GM12878 (cell line): Measurements from ENCODE around the gene PNMT. TPM values are rescaled to one million over a fixed set of nuclear protein-coding genes. Genes with fewer than 3 reads are reported as not detected.

Source experiments
- ATAC-seq: fragments of 200-7000 bp; cut with Tn5 transposase; 3 replicates; pipeline ENCODE4 v1.9.1; 2020; ENCODE audit warnings: mild to moderate bottlenecking, moderate library complexity
- BruUV-seq: library from RNA; stranded (reverse); fragments of 400-500 nt; replicated peaks from 2 replicates; lab custom pipeline; 2021; lab: Mats Ljungman, UMichigan
- CTCF ChIA-PET: fragments of 300-600 bp; sonication (Branson Sonifier 250); formaldehyde crosslinking; extraction: SDS; loops from one replicate; lab custom pipeline; 2021; ENCODE audit warnings: inconsistent platforms; lab: Yijun Ruan, JAX
- POLR2A ChIA-PET: fragments of 350-600 bp; formaldehyde crosslinking; extraction: SDS; loops from one replicate; lab custom pipeline; 2021; ENCODE audit warnings: inconsistent platforms; lab: Charles Lee
- RAD21 ChIA-PET: fragments of 300-600 bp; sonication (Branson Sonifier 250); formaldehyde crosslinking; loops from one replicate; lab custom pipeline; 2023; ENCODE audit warnings: antibody characterized with exemption; ENCODE audit not compliant: unreplicated experiment; lab: Charles Lee
- SMC1A ChIA-PET: fragments of 300-600 bp; sonication (Branson Sonifier 250); formaldehyde crosslinking; loops from one replicate; lab custom pipeline; 2023; ENCODE audit not compliant: unreplicated experiment, uncharacterized antibody; lab: Charles Lee
- DNase-seq: peaks from one replicate; pipeline ENCODE4 v3.0.0-alpha.2; 2011; ENCODE audit warnings: low read depth, low spot score
- FAIRE-seq: peaks from 3 replicates; lab custom pipeline; 2011; peaks lifted over from hg19 to GRCh38; lab: Jason Lieb, UNC
- H2AFZ ChIP-seq: 2 replicates; pipeline ENCODE4 v1.6.0; 2011; ENCODE audit warnings: low read depth, low read length, control low read depth; ENCODE audit not compliant: control insufficient read depth
- H3K27ac ChIP-seq: 2 replicates; pipeline ENCODE4 v1.5.1; 2011; ENCODE audit warnings: control low read depth; ENCODE audit not compliant: control insufficient read depth, insufficient read depth
- H3K27me3 ChIP-seq, 2 experiments: replicated peaks in 1 of 2; 2 replicates each; pipeline versions ENCODE4 v1.6.0 to v1.6.1; 2011; ENCODE audit warnings: low read length in 1 of 2; ENCODE audit not compliant: control insufficient read depth in 2 of 2, insufficient read depth in 2 of 2
- H3K36me3 ChIP-seq, 2 experiments: 2 replicates each; pipeline ENCODE4 v1.5.1; 2011; ENCODE audit warnings: low read length in 1 of 2; ENCODE audit not compliant: control insufficient read depth in 2 of 2, insufficient read depth in 2 of 2
- H3K4me1 ChIP-seq: 2 replicates; pipeline ENCODE4 v1.6.1; 2011; ENCODE audit warnings: mild to moderate bottlenecking, low read length, moderate library complexity, mixed read lengths; ENCODE audit not compliant: control insufficient read depth, insufficient read depth
- H3K4me2 ChIP-seq: 2 replicates; pipeline ENCODE4 v1.6.0; 2011; ENCODE audit warnings: control low read depth; ENCODE audit not compliant: control insufficient read depth, insufficient read depth
- H3K4me3 ChIP-seq: fragments of 200-600 bp; sonication (generic); 2 replicates; pipeline ENCODE4 v1.5.1; 2016
- H3K79me2 ChIP-seq: 2 replicates; pipeline ENCODE4 v1.6.0; 2011; ENCODE audit warnings: low read length; ENCODE audit not compliant: control insufficient read depth, insufficient read depth
- H3K9ac ChIP-seq: 2 replicates; pipeline ENCODE4 v1.8.0; 2011; ENCODE audit warnings: low read length, control low read depth, mixed read lengths; ENCODE audit not compliant: control insufficient read depth, insufficient read depth
- H3K9me3 ChIP-seq: replicated peaks from 3 replicates; pipeline ENCODE4 v1.5.1; 2011; ENCODE audit warnings: mild to moderate bottlenecking, low read length; ENCODE audit not compliant: control insufficient read depth, insufficient read depth
- H4K20me1 ChIP-seq: 2 replicates; pipeline ENCODE4 v1.6.0; 2011; ENCODE audit not compliant: control insufficient read depth, insufficient read depth
- BHLHE40 ChIP-seq, 2 experiments: fragments of 450-650 bp in 1 of 2; IDR thresholded peaks; 2 replicates each; pipeline ENCODE4 v1.6.1; 2011 to 2017; ENCODE audit warnings: low read depth in 2 of 2, borderline replicate concordance in 1 of 2, improper control_type of control experiment in 1 of 2, low read length in 1 of 2, mild to moderate bottlenecking in 1 of 2
- HSF1 ChIP-seq: fragments of 150-350 bp; IDR thresholded peaks from 2 replicates; pipeline ENCODE4 v1.6.1; 2014; ENCODE audit warnings: mild to moderate bottlenecking, low read depth, low read length
- KAT2A ChIP-seq: conservative IDR thresholded peaks from 2 replicates; pipeline ENCODE4 v1.6.1; 2011; ENCODE audit warnings: low read depth, low read length; ENCODE audit not compliant: control insufficient read depth
- NR2C1 ChIP-seq: fragments of 450-650 bp; IDR thresholded peaks from 2 replicates; pipeline ENCODE4 v1.6.1; 2017; ENCODE audit warnings: antibody characterized with exemption, mild to moderate bottlenecking, moderate library complexity
- PRDM15 ChIP-seq: fragments of 450-650 bp; formaldehyde crosslinking; IDR thresholded peaks from 2 replicates; pipeline ENCODE4 v1.4.0; 2020; ENCODE audit warnings: mild to moderate bottlenecking, moderate library complexity
- WGBS: methylation state at CpG from one replicate; pipeline ENCODE4 v1.1.6; 2016; ENCODE audit warnings: low lambda C conversion rate; ENCODE audit not compliant: insufficient replicate concordance, insufficient coverage; ENCODE audit errors: missing lambda C conversion rate; 5-methylcytosine and 5-hydroxymethylcytosine counted together
- in situ Hi-C: fragments of 300-500 bp; cut with MboI; formaldehyde crosslinking; loops from 9 replicates; pipeline ENCODE4 v1.14.3; 2018; ENCODE audit warnings: mixed read lengths
- intact Hi-C: fragments of 100-400 bp; cut with micrococcal nuclease; formaldehyde crosslinking; loops from one replicate; pipeline ENCODE4 v1.14.2; 2022; ENCODE audit not compliant: unreplicated experiment
- polyA plus RNA-seq, 11 experiments: library from polyadenylated mRNA; depleted of rRNA in 4 of 11; unstranded in 6 of 11; stranded (reverse) in 5 of 11; fragments of >200 nt; fragmentation: Nextera tagmentation in 4 of 11; fragmentation: Illumina TruSeq in 1 of 11; extraction: Ambion mirVana in 4 of 11; extraction: Trizol in 1 of 11; gene quantifications; 1 replicate in 1 of 11; 2 replicates in 10 of 11; pipeline versions ENCODE4 v1.2.1 to v1.2.3, GENCODE V29; 2011 to 2016; ENCODE audit warnings: inconsistent platforms in 2 of 11, missing spikeins in 2 of 11, low read depth in 1 of 11
- total RNA-seq, 4 experiments: library from RNA; depleted of rRNA in 3 of 4; stranded (reverse); fragments of >200 nt in 3 of 4; fragmentation: Illumina TruSeq in 1 of 4; extraction: Trizol in 1 of 4; gene quantifications; 2 replicates each; pipeline versions ENCODE4 v1.2.1 to v1.2.3, GENCODE V29; 2013 to 2021

PNMT gene
- total and polyA plus RNA-seq, 10 of the 15 experiments (the other 5 are each of a cell fraction or from before 2014, with no cell fraction given), result not detected

DNA sequence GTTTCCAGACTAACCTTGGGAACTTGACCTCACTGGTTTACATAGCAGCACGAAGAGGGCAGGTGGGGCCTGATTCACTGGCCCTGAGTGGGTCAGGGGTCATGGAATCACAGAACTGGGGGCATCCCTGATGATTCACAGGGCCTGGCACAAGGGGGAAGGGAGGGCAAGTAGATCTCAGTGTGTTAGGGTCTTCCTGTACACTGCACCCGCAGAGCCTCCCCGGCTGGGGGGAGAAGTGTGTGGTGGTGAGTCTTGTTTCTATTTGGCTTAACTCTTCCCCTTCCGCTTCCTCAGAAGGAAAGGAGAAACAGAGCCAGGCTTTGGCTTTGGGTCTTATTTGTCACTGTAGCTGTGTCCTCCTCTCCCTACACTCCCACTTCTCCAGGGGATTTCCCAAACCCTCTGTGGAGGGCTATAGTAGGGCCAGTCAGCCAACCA, 27.6 kb upstream of the PNMT start (continued):
- TF ChIP-seq PRDM15 (CRISPR knock-in tag) (no peak), HSF1 (no peak)
- TF ChIP-seq, all 136 proteins: peak for 0

DNA sequence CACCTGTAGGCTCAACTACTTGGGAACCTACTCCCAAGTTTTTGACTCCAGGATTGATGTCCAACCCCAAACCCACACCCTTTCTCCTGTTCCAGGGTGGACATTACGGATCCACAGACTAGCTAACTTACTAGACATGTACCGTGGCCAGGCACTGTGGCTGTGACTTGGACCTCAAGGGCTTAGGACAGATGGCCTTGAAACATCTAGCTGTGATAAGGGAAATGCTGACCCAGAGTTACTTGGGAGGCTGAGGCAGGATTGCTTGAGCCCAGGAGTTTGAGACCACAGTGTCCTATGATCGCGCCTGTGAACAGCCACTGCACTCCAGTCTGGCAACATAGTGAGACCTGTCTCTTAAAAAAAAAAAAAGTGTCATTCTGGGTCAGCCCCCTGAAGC, 27.2 kb upstream of the PNMT start:
- Histone ChIP-seq H3K4me3 (no peak overlapping the region), H3K9me3 (no peaks in the 10 kb centered on the region), H2AFZ (no peak overlapping the region), H3K27me3 (no peaks in the 10 kb centered on the region), H3K27ac (no peak overlapping the region), H3K4me1 (peaks cover 20% of the 10 kb centered on the region), H4K20me1 (peaks cover 3% of the 10 kb centered on the region; the same call in 1 of the 2 replicates), H3K4me2 (0 out of 2 replicates have a peak overlapping the region, but pooled peaks have one; percentile 20), H3K79me2 (peaks cover 39% of the 10 kb centered on the region), H3K36me3 (no peaks in the 10 kb centered on the region; a peak in 1 of 4 replicates), H3K9ac (no peak overlapping the region)
- CTCF ChIA-PET, result interaction anchor here (1.4 to 15.5 kb wide), 2 partner anchors 13 to 19 kb away, joined by 10 to 225 read pairs; no protein-coding TSS in a partner anchor
- POLR2A ChIA-PET, result no interaction called here
- RAD21 ChIA-PET, result interaction anchor here (0.8 kb wide), 1 partner anchor 10 kb away, joined by 5 read pairs; no protein-coding TSS in a partner anchor
- peak; percentile 18 for FAIRE-seq
- no peak for ATAC-seq
- no TSS peak for BruUV-seq
- intact Hi-C loops (no loop called here), in situ Hi-C loops (no loop called here)
- no peak for DNase-seq
- SMC1A ChIA-PET, result no interaction called here
- WGBS, result 93% methylated on average over 4 of the region's 4 CpGs
- no peak for TF ChIP-seq KAT2A
- TF ChIP-seq BHLHE40 (IDR thresholded peaks at IDR 0.05; ENCODE audit: borderline replicate concordance in 1 of 2, low read depth in 2 of 2, low read length in 1 of 2), result no peak
- TF ChIP-seq NR2C1, result no peak
